Esophagus muscularis mucosa (tissue), 4 donors: ENCODE results near the gene CCDC124. TPM values are rescaled to one million over a fixed set of nuclear protein-coding genes. Genes with fewer than 3 reads are reported as not detected.

Experiments
- DNase-seq: peaks from one replicate; pipeline ENCODE4 v3.0.0-alpha.2; 2017; ENCODE audit errors: extremely low spot score
- H3K27ac ChIP-seq, 4 donors: fragments of 200-600 bp; sonication (generic); replicated peaks in 1 of 4; 1 replicate in 3 of 4; 2 replicates in 1 of 4; pipeline ENCODE4 v1.5.1; 2016 to 2019; ENCODE audit warnings: mild to moderate bottlenecking in 1 of 4
- H3K27me3 ChIP-seq, 4 donors: fragments of 200-600 bp; sonication (generic); one replicate each; pipeline versions ENCODE4 v1.5.1 to v1.6.0; 2016 to 2019
- H3K36me3 ChIP-seq, 4 donors: fragments of 200-600 bp; sonication (generic); one replicate each; pipeline ENCODE4 v1.5.1; 2016 to 2019
- H3K4me1 ChIP-seq, 4 donors: fragments of 200-600 bp; sonication (generic); one replicate each; pipeline ENCODE4 v1.5.1; 2016 to 2019
- H3K4me3 ChIP-seq, 4 donors: fragments of 200-600 bp; sonication (generic); 1 replicate in 2 of 4; 2 replicates in 2 of 4; pipeline ENCODE4 v1.5.1; 2016 to 2019; ENCODE audit warnings: mild to moderate bottlenecking in 4 of 4, moderate library complexity in 1 of 4
- H3K9me3 ChIP-seq, 4 donors: fragments of 200-600 bp; sonication (generic); 1 replicate in 3 of 4; 2 replicates in 1 of 4; pipeline ENCODE4 v1.5.1; 2016 to 2019
- CTCF ChIP-seq, 3 experiments: fragments of 200-600 bp in 2 of 3; fragments of 450-650 bp in 1 of 3; sonication (generic) in 2 of 3; IDR thresholded peaks; one replicate each; pipeline ENCODE4 v1.5.1; 2017 to 2019; ENCODE audit warnings: antibody characterized with exemption in 3 of 3, mild to moderate bottlenecking in 2 of 3, moderate library complexity in 1 of 3
- EP300 ChIP-seq: sonication (generic); formaldehyde crosslinking; IDR thresholded peaks from one replicate; pipeline ENCODE4 v1.6.1; 2017; ENCODE audit warnings: antibody characterized with exemption
- POLR2A ChIP-seq: fragments of 450-650 bp; IDR thresholded peaks from one replicate; pipeline ENCODE4 v1.6.1; 2017; ENCODE audit warnings: antibody characterized with exemption, moderate library complexity, mild to moderate bottlenecking, low read depth
- POLR2AphosphoS5 ChIP-seq, 2 donors: sonication (generic); formaldehyde crosslinking; IDR thresholded peaks; one replicate each; pipeline ENCODE4 v1.6.1; 2017; ENCODE audit warnings: antibody characterized with exemption in 2 of 2
- WGBS: methylation state at CpG from one replicate; pipeline ENCODE4 v1.1.5; 2018; 5-methylcytosine and 5-hydroxymethylcytosine counted together
- intact Hi-C: fragments of 100-400 bp; cut with DNase I; formaldehyde crosslinking; loops from one replicate; pipeline ENCODE4 v1.15.1; 2023
- total RNA-seq, 4 donors: library from RNA; depleted of rRNA; stranded (reverse); fragments of >200 nt; gene quantifications; one replicate each; pipeline versions ENCODE4 v1.1.0 to v1.2.1, GENCODE V29; 2016

The CCDC124 gene
- total RNA-seq, 4 donors from 2014 or later, result 51.2 to 97.4 (median 74.3) TPM

- no peak for DNase-seq
- H3K27me3 ChIP-seq, result peaks cover 8 to 97% (median 39%) of the 10 kb centered on the region in 4 donors
- TF ChIP-seq POLR2AphosphoS5 (IDR thresholded peaks at IDR 0.05) (no peak), EP300 (no peak), POLR2A (no peak), CTCF (IDR thresholded peaks at IDR 0.05) (no peak)
- H3K36me3 ChIP-seq, result no peaks in the 10 kb centered on the region
- H3K27ac ChIP-seq, result no peak overlapping the region
- H3K4me1 ChIP-seq, result peaks cover 41 to 45% (median 44%) of the 10 kb centered on the region in 4 donors
- 61% methylated on average over 7 of the region's 7 CpGs for WGBS
- H3K4me3 ChIP-seq, result no peak overlapping the region
- H3K9me3 ChIP-seq, result no peaks in the 10 kb centered on the region
- intact Hi-C loops, result no loop called here
These were observed 20.5 kb downstream of the CCDC124 start for GRCh38 chr19:17953316-17953801.

GRCh38 chr19:17953869-17954268 is 21.1 kb downstream of the CCDC124 start:
- DNase-seq, result no peak
- Histone ChIP-seq H3K4me3 (no peak overlapping the region), H3K27ac (no peak overlapping the region), H3K9me3 (no peaks in the 10 kb centered on the region), H3K36me3 (no peaks in the 10 kb centered on the region), H3K4me1 (peaks cover 36 to 40% (median 39%) of the 10 kb centered on the region in 4 donors), H3K27me3 (peaks cover 8 to 96% (median 39%) of the 10 kb centered on the region in 4 donors)
- intact Hi-C loops, result no loop called here
- no peak for TF ChIP-seq EP300
- TF ChIP-seq CTCF (IDR thresholded peaks at IDR 0.05), result no peak
- TF ChIP-seq POLR2AphosphoS5 (IDR thresholded peaks at IDR 0.05), result no peak
- TF ChIP-seq POLR2A, result no peak
- 75% methylated on average over 4 of the region's 4 CpGs for WGBS

GRCh38 chr19:17954401-17954800 is 21.6 kb downstream of the CCDC124 start:
- Histone ChIP-seq H3K4me1 (peaks cover 31 to 36% (median 34%) of the 10 kb centered on the region in 4 donors), H3K36me3 (no peaks in the 10 kb centered on the region), H3K27ac (no peak overlapping the region), H3K4me3 (no peak overlapping the region), H3K27me3 (peaks cover 8 to 96% (median 39%) of the 10 kb centered on the region in 4 donors), H3K9me3 (no peaks in the 10 kb centered on the region)
- 82% methylated on average over 7 of the region's 7 CpGs for WGBS
- intact Hi-C loops, result no loop called here
- TF ChIP-seq CTCF (IDR thresholded peaks at IDR 0.05), result no peak
- TF ChIP-seq POLR2AphosphoS5 (IDR thresholded peaks at IDR 0.05), result no peak
- TF ChIP-seq EP300, result no peak
- DNase-seq, result no peak

GRCh38 chr19:17957149-17957849 is 24.5 kb downstream of the CCDC124 start:
- 93% methylated on average over 3 of the region's 3 CpGs for WGBS
- no peak for TF ChIP-seq CTCF (IDR thresholded peaks at IDR 0.05)
- no peak for TF ChIP-seq POLR2A
- no peak for TF ChIP-seq EP300
- TF ChIP-seq POLR2AphosphoS5 (IDR thresholded peaks at IDR 0.05), result no peak
- peaks cover 4 to 7% (median 6%) of the 10 kb centered on the region in 4 donors for H3K4me1 ChIP-seq
- no peak for DNase-seq
- no peak overlapping the region for H3K27ac ChIP-seq
- H3K36me3 ChIP-seq, result no peaks in the 10 kb centered on the region
- H3K4me3 ChIP-seq, result no peak overlapping the region
- H3K27me3 ChIP-seq, result peaks cover 3 to 78% (median 14%) of the 10 kb centered on the region in 4 donors
- intact Hi-C loops, result no loop called here
- H3K9me3 ChIP-seq, result no peaks in the 10 kb centered on the region

GRCh38 chr19:17957885-17958284 is 25.1 kb downstream of the CCDC124 start:
- H3K27me3 ChIP-seq, result peaks cover 0 to 76% (median 8%) of the 10 kb centered on the region in 4 donors
- H3K9me3 ChIP-seq, result no peaks in the 10 kb centered on the region
- peaks cover 0 to 1% (median 0%) of the 10 kb centered on the region in 4 donors for H3K4me1 ChIP-seq
- no peak for TF ChIP-seq EP300
- TF ChIP-seq POLR2A, result no peak
- no peak for TF ChIP-seq POLR2AphosphoS5 (IDR thresholded peaks at IDR 0.05)
- no peak for TF ChIP-seq CTCF (IDR thresholded peaks at IDR 0.05)
- no peaks in the 10 kb centered on the region for H3K36me3 ChIP-seq
- H3K27ac ChIP-seq, result no peak overlapping the region
- no peak overlapping the region for H3K4me3 ChIP-seq
- no peak for DNase-seq
- intact Hi-C loops, result no loop called here
